A673 (cell line): Measurements from ENCODE around the gene WBP2. TPM values are rescaled to one million over a fixed set of nuclear protein-coding genes. Genes with fewer than 3 reads are reported as not detected.
A peak's percentile ranks its signal among the peaks of the same experiment; 100 is the strongest.

Source experiments
- BruUV-seq: library from RNA; stranded (reverse); fragments of 400-500 nt; replicated peaks from 2 replicates; lab custom pipeline; 2021; lab: Mats Ljungman, UMichigan
- CTCF ChIA-PET: fragments of 300-600 bp; sonication (Branson Sonifier 250); formaldehyde crosslinking; loops from one replicate; lab custom pipeline; 2022; ENCODE audit warnings: antibody characterized with exemption; lab: Charles Lee
- POLR2A ChIA-PET: fragments of 300-600 bp; sonication (Branson Sonifier 250); formaldehyde crosslinking; loops from one replicate; lab custom pipeline; 2022; ENCODE audit warnings: antibody characterized with exemption; ENCODE audit not compliant: low non-redundant PET; lab: Charles Lee
- DNase-seq: peaks from one replicate; pipeline ENCODE4 v3.0.0-alpha.2; 2015; ENCODE audit warnings: low spot score
- H3K27ac ChIP-seq: fragments of 200-600 bp; sonication (generic); 2 replicates; pipeline ENCODE4 v1.5.1; 2016; ENCODE audit warnings: mixed run types, low read depth, mild to moderate bottlenecking, mixed read lengths, antibody characterized with exemption, low read length; ENCODE audit not compliant: poor library complexity, severe bottlenecking
- H3K27me3 ChIP-seq: fragments of 200-600 bp; sonication (generic); replicated peaks from 2 replicates; pipeline ENCODE4 v1.6.1; 2017; ENCODE audit warnings: mixed run types, low read depth, mild to moderate bottlenecking, mixed read lengths, antibody characterized with exemption, low read length; ENCODE audit not compliant: insufficient read depth, poor library complexity
- H3K36me3 ChIP-seq: fragments of 200-600 bp; sonication (generic); 2 replicates; pipeline ENCODE4 v1.6.1; 2016; ENCODE audit warnings: mixed run types, mild to moderate bottlenecking, mixed read lengths, antibody characterized with exemption, low read length; ENCODE audit not compliant: insufficient read depth, poor library complexity, severe bottlenecking
- H3K4me1 ChIP-seq: fragments of 200-600 bp; sonication (generic); 2 replicates; pipeline ENCODE4 v1.6.1; 2017; ENCODE audit warnings: mixed run types, mild to moderate bottlenecking, mixed read lengths, antibody characterized with exemption, low read length; ENCODE audit not compliant: insufficient read depth, poor library complexity, severe bottlenecking
- H3K4me3 ChIP-seq: fragments of 200-600 bp; sonication (generic); 2 replicates; pipeline ENCODE4 v1.5.1; 2016; ENCODE audit warnings: low read depth, mixed run types, mild to moderate bottlenecking, mixed read lengths, low read length; ENCODE audit not compliant: poor library complexity, severe bottlenecking
- H3K9me3 ChIP-seq: fragments of 200-600 bp; sonication (generic); 2 replicates; pipeline ENCODE4 v1.6.1; 2016; ENCODE audit warnings: mixed run types, low read depth, mild to moderate bottlenecking, mixed read lengths, antibody characterized with exemption, low read length; ENCODE audit not compliant: poor library complexity, severe bottlenecking
- CTCF ChIP-seq: fragments of 300-800, 200-600 bp; sonication (generic); conservative IDR thresholded peaks from 2 replicates; pipeline ENCODE4 v1.5.1; 2017; ENCODE audit warnings: low read depth, mild to moderate bottlenecking, antibody characterized with exemption, low read length, moderate library complexity, mixed read lengths
- EZH2 ChIP-seq: fragments of 200-600 bp; sonication (generic); IDR thresholded peaks from 2 replicates; pipeline ENCODE4 v1.6.1; 2017; ENCODE audit warnings: borderline replicate concordance, low read depth, mild to moderate bottlenecking, mixed read lengths, antibody characterized with exemption, low read length; ENCODE audit not compliant: poor library complexity, severe bottlenecking
- intact Hi-C: fragments of 100-400 bp; cut with micrococcal nuclease; formaldehyde crosslinking; loops from one replicate; pipeline ENCODE4 v1.10.0; 2022; ENCODE audit not compliant: unreplicated experiment
- total RNA-seq: library from RNA; stranded (reverse); gene quantifications from 2 replicates; pipeline ENCODE4 v1.2.3, GENCODE V29; 2021

Gene WBP2
- total RNA-seq, 1 experiment from 2014 or later: 70.3 TPM

- BruUV-seq: no TSS peak
- Histone ChIP-seq H3K9me3 (no peaks in the 10 kb centered on the region), H3K4me3 (peak within 1 kb of the TSS; percentile 39), H3K36me3 (no peaks in the 10 kb centered on the region), H3K27ac (no peak within 1 kb of the TSS), H3K27me3 (peaks cover 13% of the 10 kb centered on the region), H3K4me1 (peaks cover 16% of the 10 kb centered on the region)
- no peak for TF ChIP-seq CTCF
- no peak for TF ChIP-seq EZH2
- ChIA-PET CTCF (interaction anchor here (1.2 kb wide), 1 partner anchor 125 kb away, joined by 3 read pairs; no protein-coding TSS in a partner anchor), POLR2A (no interaction called here)
- peak; percentile 47 for DNase-seq
- intact Hi-C loops: no loop called here
Observed at GRCh38 chr17:75878174-75878998, 23.3 kb upstream of the WBP2 start, which contains the start of gene TRIM47. Gene TRIM47, minus strand, starts transcription at chr17:75878581. Its CDS starts 33 bp downstream, at chr17:75878548.

- BruUV-seq: no TSS peak
- no peak overlapping the region for H3K27ac ChIP-seq
- intact Hi-C loops: no loop called here
- no peaks in the 10 kb centered on the region for H3K9me3 ChIP-seq
- ChIA-PET CTCF (interaction anchor here (1.2 kb wide), 1 partner anchor 124 kb away, joined by 3 read pairs; no protein-coding TSS in a partner anchor), POLR2A (no interaction called here)
- H3K36me3 ChIP-seq: no peaks in the 10 kb centered on the region
- H3K27me3 ChIP-seq: peaks cover 13% of the 10 kb centered on the region
- peak; percentile 78 for DNase-seq
- TF ChIP-seq EZH2 (no peak), CTCF (peak; percentile 50)
- H3K4me1 ChIP-seq: peaks cover 16% of the 10 kb centered on the region
- H3K4me3 ChIP-seq: peak overlapping the region; percentile 39
Observed at GRCh38 chr17:75877752-75878173, 22.6 kb upstream of the WBP2 start.

- no TSS peak for BruUV-seq
- Histone ChIP-seq H3K27me3 (peaks cover 13% of the 10 kb centered on the region), H3K27ac (no peak overlapping the region), H3K4me1 (peaks cover 16% of the 10 kb centered on the region), H3K36me3 (no peaks in the 10 kb centered on the region), H3K4me3 (peak overlapping the region; percentile 39), H3K9me3 (no peaks in the 10 kb centered on the region)
- POLR2A ChIA-PET: no interaction called here
- intact Hi-C loops: no loop called here
- DNase-seq: no peak
- CTCF ChIA-PET: no interaction called here
- no peak for TF ChIP-seq CTCF
- TF ChIP-seq EZH2: no peak
Observed at GRCh38 chr17:75876938-75877751, 22.0 kb upstream of the WBP2 start.
